ENCODE data around the gene MRPL20.

DNA sequence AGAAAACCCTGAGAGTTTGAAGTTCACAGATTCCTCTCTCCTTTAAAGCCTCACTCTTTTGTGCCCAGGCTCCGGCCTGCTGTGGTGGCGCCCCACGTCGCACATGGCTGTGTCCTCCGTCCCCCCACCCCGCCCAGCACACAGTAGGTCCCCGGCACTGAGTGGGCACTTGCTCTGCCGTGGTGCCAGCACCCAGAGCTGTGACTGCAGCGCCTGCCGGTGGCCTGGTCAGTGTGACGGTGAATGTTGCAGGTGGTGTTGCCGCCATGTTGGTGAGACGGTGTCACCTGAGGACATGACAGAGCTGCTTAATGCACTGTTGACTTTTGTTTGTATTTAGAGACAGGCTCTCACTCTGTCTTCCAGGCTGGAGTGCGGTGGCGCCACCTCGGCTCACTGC, 45.8 kb upstream of the MRPL20 start:
- TF ChIP-seq CTCF (IDR thresholded peaks at IDR 0.05), result no peak
- TF ChIP-seq POLR2A (IDR thresholded peaks at IDR 0.05), result no peak

Measured in Peyer's patch (tissue), 4 donors.